SK-N-SH treated with all-trans-retinoic acid at 6 μM for 48 hours (cell line): ENCODE measurements around the gene MRPS23.

Experiments
- BACH2 ChIP-seq: fragments of 250-450 bp; sonication (Bioruptor Pico); IDR thresholded peaks from 2 replicates; pipeline ENCODE4 v1.9.0; 2021; ENCODE audit warnings: mild to moderate bottlenecking, borderline replicate concordance
- PPARA ChIP-seq: fragments of 250-450 bp; sonication (Bioruptor Pico); IDR thresholded peaks from 2 replicates; pipeline ENCODE4 v1.5.0; 2020; ENCODE audit warnings: mild to moderate bottlenecking, borderline replicate concordance
- RARB ChIP-seq: fragments of 250-450 bp; sonication (Bioruptor Pico); IDR thresholded peaks from 2 replicates; pipeline ENCODE4 v1.8.0; 2021; ENCODE audit warnings: mild to moderate bottlenecking, moderate library complexity
- SNAI2 ChIP-seq: fragments of 250-450 bp; sonication (Bioruptor Pico); IDR thresholded peaks from 2 replicates; pipeline ENCODE4 v1.5.0; 2020; ENCODE audit warnings: mild to moderate bottlenecking, moderate library complexity
- ZFP3 ChIP-seq: fragments of 250-450 bp; sonication (Bioruptor Pico); IDR thresholded peaks from 2 replicates; pipeline ENCODE4 v1.5.0; 2020; ENCODE audit warnings: mild to moderate bottlenecking, moderate library complexity
- ZNF565 ChIP-seq: fragments of 450-650 bp; formaldehyde crosslinking; conservative IDR thresholded peaks from 2 replicates; pipeline ENCODE4 v1.5.0; 2020; ENCODE audit warnings: low read depth, mild to moderate bottlenecking, moderate library complexity
- ZNF8 ChIP-seq: fragments of 450-650 bp; formaldehyde crosslinking; IDR thresholded peaks from 2 replicates; pipeline ENCODE4 v1.5.0; 2020; ENCODE audit warnings: mild to moderate bottlenecking, moderate library complexity
- TF ChIP-seq, protein P1 (sequence below): fragments of 250-450 bp; sonication (Bioruptor Pico); IDR thresholded peaks from 2 replicates; pipeline ENCODE4 v1.5.1; 2020; ENCODE audit warnings: low read depth, mild to moderate bottlenecking, moderate library complexity

GRCh38 chr17:57832314-57833178, 17.3 kb downstream of the MRPS23 start:
- TF ChIP-seq ZNF565 (CRISPR knock-in tag) (no peak), BACH2 (CRISPR knock-in tag) (no peak), PPARA (no peak), ZFP3 (CRISPR knock-in tag) (no peak), SNAI2 (CRISPR knock-in tag) (no peak), ZNF8 (CRISPR knock-in tag) (no peak), RARB (CRISPR knock-in tag) (no peak)
- TF ChIP-seq, protein P1, sequence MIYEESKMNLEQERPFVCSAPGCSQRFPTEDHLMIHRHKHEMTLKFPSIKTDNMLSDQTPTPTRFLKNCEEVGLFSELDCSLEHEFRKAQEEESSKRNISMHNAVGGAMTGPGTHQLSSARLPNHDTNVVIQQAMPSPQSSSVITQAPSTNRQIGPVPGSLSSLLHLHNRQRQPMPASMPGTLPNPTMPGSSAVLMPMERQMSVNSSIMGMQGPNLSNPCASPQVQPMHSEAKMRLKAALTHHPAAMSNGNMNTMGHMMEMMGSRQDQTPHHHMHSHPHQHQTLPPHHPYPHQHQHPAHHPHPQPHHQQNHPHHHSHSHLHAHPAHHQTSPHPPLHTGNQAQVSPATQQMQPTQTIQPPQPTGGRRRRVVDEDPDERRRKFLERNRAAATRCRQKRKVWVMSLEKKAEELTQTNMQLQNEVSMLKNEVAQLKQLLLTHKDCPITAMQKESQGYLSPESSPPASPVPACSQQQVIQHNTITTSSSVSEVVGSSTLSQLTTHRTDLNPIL (CRISPR knock-in tag), result no peak
